K562 (cell line): Measurements from ENCODE around the gene SLC20A1. TPM values are rescaled to one million over a fixed set of nuclear protein-coding genes. Genes with fewer than 3 reads are reported as not detected.

ENCODE experiments used
- CHD1 ChIP-seq: fragments of 200-600 bp; sonication (generic); IDR thresholded peaks from one replicate; pipeline ENCODE4 v1.6.1; 2012; ENCODE audit warnings: mild to moderate bottlenecking, moderate library complexity, low read length, inconsistent platforms
- CREB3 ChIP-seq: fragments of 450-650 bp; conservative IDR thresholded peaks from 2 replicates; pipeline ENCODE4 v1.6.1; 2016; ENCODE audit warnings: missing genetic modification characterization, low read depth, mild to moderate bottlenecking, missing compliant biosample characterization, moderate library complexity
- DDX20 ChIP-seq: fragments of 450-650 bp; IDR thresholded peaks from 2 replicates; pipeline ENCODE4 v1.6.1; 2016; ENCODE audit warnings: missing genetic modification characterization, low read depth, mild to moderate bottlenecking, missing compliant biosample characterization, moderate library complexity
- E2F3 ChIP-seq: fragments of 250-450 bp; sonication (Bioruptor Pico); IDR thresholded peaks from 2 replicates; pipeline ENCODE4 v1.4.0; 2020; ENCODE audit warnings: mild to moderate bottlenecking
- ETV6 ChIP-seq, 3 experiments: fragments of 150-350 bp in 1 of 3; sonication (generic) in 1 of 3; formaldehyde crosslinking in 1 of 3; IDR thresholded peaks; 2 replicates each; pipeline versions ENCODE4 v1.6.1 to v1.8.0; 2014 to 2022; ENCODE audit warnings: borderline replicate concordance in 2 of 3, low read depth in 2 of 3, antibody characterized with exemption in 1 of 3, low read length in 1 of 3, mild to moderate bottlenecking in 1 of 3, missing genetic modification reagents in 1 of 3
- GATAD2B ChIP-seq: fragments of 450-650 bp; IDR thresholded peaks from 2 replicates; pipeline ENCODE4 v1.6.1; 2017; ENCODE audit warnings: mild to moderate bottlenecking, borderline replicate concordance
- KLF6 ChIP-seq: fragments of 250-450 bp; sonication (Bioruptor Pico); IDR thresholded peaks from 2 replicates; pipeline ENCODE4 v1.4.0; 2020; ENCODE audit warnings: mild to moderate bottlenecking, moderate library complexity, borderline replicate concordance
- MAFF ChIP-seq: IDR thresholded peaks from 2 replicates; pipeline ENCODE4 v1.6.1; 2012; ENCODE audit warnings: low read length, improper control_type of control experiment
- MEF2A ChIP-seq: IDR thresholded peaks from 2 replicates; pipeline ENCODE4 v1.6.1; 2011; ENCODE audit warnings: low read depth, mild to moderate bottlenecking, low read length, moderate library complexity; ENCODE audit not compliant: control insufficient read depth
- MEF2D ChIP-seq: conservative IDR thresholded peaks from 2 replicates; pipeline ENCODE4 v1.6.1; 2016; ENCODE audit warnings: low read depth, missing genetic modification characterization, missing compliant biosample characterization
- MXD1 ChIP-seq: fragments of 250-450 bp; sonication (Bioruptor Pico); IDR thresholded peaks from 2 replicates; pipeline ENCODE4 v1.8.0; 2021; ENCODE audit warnings: borderline replicate concordance, mild to moderate bottlenecking, moderate library complexity; ENCODE audit not compliant: poor library complexity, severe bottlenecking
- NR2C2 ChIP-seq, 2 experiments: fragments of 200-800 bp in 1 of 2; sonication (Bioruptor generic) in 1 of 2; sonication (generic) in 1 of 2; formaldehyde crosslinking in 1 of 2; IDR thresholded peaks; 2 replicates each; pipeline versions ENCODE4 v1.6.1 to v1.8.0; 2016 to 2022; ENCODE audit warnings: mild to moderate bottlenecking in 1 of 2, missing compliant biosample characterization in 1 of 2, missing genetic modification characterization in 1 of 2, missing genetic modification reagents in 1 of 2
- PTTG1 ChIP-seq: fragments of 450-650 bp; IDR thresholded peaks from 2 replicates; pipeline ENCODE4 v1.6.1; 2016; ENCODE audit warnings: low read depth, mild to moderate bottlenecking, missing genetic modification characterization, missing compliant biosample characterization
- SMAD4 ChIP-seq: fragments of 250-450 bp; sonication (Bioruptor Pico); conservative IDR thresholded peaks from 2 replicates; pipeline ENCODE4 v1.8.0; 2021; ENCODE audit warnings: inconsistent platforms, mild to moderate bottlenecking, moderate library complexity
- TEAD1 ChIP-seq, 2 experiments: fragments of 450-650 bp in 1 of 2; sonication (generic) in 1 of 2; formaldehyde crosslinking; IDR thresholded peaks; 2 replicates each; pipeline versions ENCODE4 v1.4.0 to v1.8.0; 2020 to 2022; ENCODE audit warnings: mild to moderate bottlenecking in 2 of 2, missing genetic modification reagents in 1 of 2
- ZNF239 ChIP-seq: fragments of 250-450 bp; sonication (Bioruptor Pico); IDR thresholded peaks from 2 replicates; pipeline ENCODE4 v1.4.0; 2020; ENCODE audit warnings: mild to moderate bottlenecking
- ZNF316 ChIP-seq: fragments of 450-650 bp; IDR thresholded peaks from 2 replicates; pipeline ENCODE4 v1.6.1; 2016
- ZNF431 ChIP-seq: sonication (generic); formaldehyde crosslinking; IDR thresholded peaks from 2 replicates; pipeline ENCODE4 v1.8.0; 2022; ENCODE audit warnings: mild to moderate bottlenecking, missing genetic modification reagents
- ZNF583 ChIP-seq: fragments of 250-450 bp; sonication (Bioruptor Pico); IDR thresholded peaks from 2 replicates; pipeline ENCODE4 v1.4.0; 2020
- ZNF740 ChIP-seq, 3 experiments: fragments of 200-800 bp in 1 of 3; sonication (Bioruptor generic) in 1 of 3; sonication (generic) in 1 of 3; formaldehyde crosslinking in 1 of 3; IDR thresholded peaks; 2 replicates each; pipeline versions ENCODE4 v1.6.1 to v1.8.0; 2016 to 2022; ENCODE audit warnings: mild to moderate bottlenecking in 2 of 3, missing compliant biosample characterization in 2 of 3, missing genetic modification characterization in 2 of 3, missing genetic modification reagents in 1 of 3
- polyA plus RNA-seq, 8 experiments: library from polyadenylated mRNA; depleted of rRNA in 4 of 8; stranded (reverse) in 5 of 8; unstranded in 3 of 8; fragments of >200 nt; fragmentation: Nextera tagmentation in 2 of 8; fragmentation: Illumina TruSeq in 1 of 8; extraction: Ambion mirVana in 2 of 8; extraction: Trizol in 1 of 8; gene quantifications; 2 replicates each; pipeline versions ENCODE4 v1.2.1 to v1.2.3, GENCODE V29; 2011 to 2014; ENCODE audit warnings: inconsistent platforms in 1 of 8, missing spikeins in 1 of 8
- total RNA-seq, 7 experiments: library from RNA; depleted of rRNA in 6 of 7; stranded (reverse); fragments of >200 nt in 6 of 7; fragmentation: Illumina TruSeq in 2 of 7; extraction: Trizol in 2 of 7; gene quantifications; 2 replicates each; pipeline versions ENCODE4 v1.2.1 to v1.2.3, GENCODE V29; 2011 to 2021; ENCODE audit warnings: low replicate concordance in 1 of 7

SLC20A1 gene
- total and polyA plus RNA-seq, 9 of the 15 experiments (the other 6 are each of a cell fraction or from before 2014, with no cell fraction given) = 53.8 to 150 (median 74.7) TPM

- TF ChIP-seq DDX20 (0 out of 2 replicates have a peak, but pooled peaks have one; percentile 63), ZNF583 (CRISPR knock-in tag) (0 out of 2 replicates have a peak, but pooled peaks have one; percentile 31), GATAD2B (no peak), SMAD4 (0 out of 2 replicates have a peak, but pooled peaks have one; percentile 20), NR2C2 (CRISPR knock-in tag; IDR thresholded peaks at IDR 0.05) (no peak), NR2C2 (tag; IDR thresholded peaks at IDR 0.05) (no peak), ZNF431 (CRISPR knock-in tag) (no peak), ZNF239 (CRISPR knock-in tag) (peak; percentile 58; the same call in 1 of the 2 replicates), MEF2D (tag) (no peak), MAFF (0 out of 2 replicates have a peak, but pooled peaks have one; percentile 5), CHD1 (no peak), CREB3 (tag) (peak; percentile 51; the same call in 1 of the 2 replicates), KLF6 (CRISPR knock-in tag) (peak; percentile 70; the same call in 1 of the 2 replicates), MEF2A (no peak), TEAD1 (CRISPR knock-in tag; IDR thresholded peaks at IDR 0.05) (peak in 1 of 2 experiments; percentile 66; a peak in 1 of 4 replicates), MXD1 (CRISPR knock-in tag) (no peak), ETV6 (IDR thresholded peaks at IDR 0.05; ENCODE audit: borderline replicate concordance in 1 of 2, low read depth in 2 of 2, low read length in 1 of 2) (no peak), ETV6 (CRISPR knock-in tag; IDR thresholded peaks at IDR 0.05; ENCODE audit: borderline replicate concordance) (no peak), E2F3 (CRISPR knock-in tag) (no peak), ZNF740 (CRISPR knock-in tag; IDR thresholded peaks at IDR 0.05) (no peak), ZNF740 (tag; IDR thresholded peaks at IDR 0.05) (no peak), ZNF316 (peak; percentile 52; the same call in 1 of the 2 replicates), PTTG1 (tag) (peak; percentile 78)
These were observed 37.9 kb upstream of the SLC20A1 start (continued) for GRCh38 chr2:112607680-112608438.
